Dermis blood vessel endothelial cell (primary cell): ENCODE results near the gene VEZF1. TPM values are rescaled to one million over a fixed set of nuclear protein-coding genes. Genes with fewer than 3 reads are reported as not detected.
A peak's percentile ranks its signal among the peaks of the same experiment; 100 is the strongest.

Experiments used
- DNase-seq: peaks from one replicate; pipeline ENCODE4 v3.0.0; 2010
- total RNA-seq: library from RNA; depleted of rRNA; stranded (reverse); fragments of >200 nt; gene quantifications from 2 replicates; pipeline ENCODE4 v1.2.3, GENCODE V29; 2014

The VEZF1 gene, protein sequence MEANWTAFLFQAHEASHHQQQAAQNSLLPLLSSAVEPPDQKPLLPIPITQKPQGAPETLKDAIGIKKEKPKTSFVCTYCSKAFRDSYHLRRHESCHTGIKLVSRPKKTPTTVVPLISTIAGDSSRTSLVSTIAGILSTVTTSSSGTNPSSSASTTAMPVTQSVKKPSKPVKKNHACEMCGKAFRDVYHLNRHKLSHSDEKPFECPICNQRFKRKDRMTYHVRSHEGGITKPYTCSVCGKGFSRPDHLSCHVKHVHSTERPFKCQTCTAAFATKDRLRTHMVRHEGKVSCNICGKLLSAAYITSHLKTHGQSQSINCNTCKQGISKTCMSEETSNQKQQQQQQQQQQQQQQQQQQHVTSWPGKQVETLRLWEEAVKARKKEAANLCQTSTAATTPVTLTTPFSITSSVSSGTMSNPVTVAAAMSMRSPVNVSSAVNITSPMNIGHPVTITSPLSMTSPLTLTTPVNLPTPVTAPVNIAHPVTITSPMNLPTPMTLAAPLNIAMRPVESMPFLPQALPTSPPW
- total RNA-seq: 30.8 and 36.4 TPM in 2 replicates

DNA sequence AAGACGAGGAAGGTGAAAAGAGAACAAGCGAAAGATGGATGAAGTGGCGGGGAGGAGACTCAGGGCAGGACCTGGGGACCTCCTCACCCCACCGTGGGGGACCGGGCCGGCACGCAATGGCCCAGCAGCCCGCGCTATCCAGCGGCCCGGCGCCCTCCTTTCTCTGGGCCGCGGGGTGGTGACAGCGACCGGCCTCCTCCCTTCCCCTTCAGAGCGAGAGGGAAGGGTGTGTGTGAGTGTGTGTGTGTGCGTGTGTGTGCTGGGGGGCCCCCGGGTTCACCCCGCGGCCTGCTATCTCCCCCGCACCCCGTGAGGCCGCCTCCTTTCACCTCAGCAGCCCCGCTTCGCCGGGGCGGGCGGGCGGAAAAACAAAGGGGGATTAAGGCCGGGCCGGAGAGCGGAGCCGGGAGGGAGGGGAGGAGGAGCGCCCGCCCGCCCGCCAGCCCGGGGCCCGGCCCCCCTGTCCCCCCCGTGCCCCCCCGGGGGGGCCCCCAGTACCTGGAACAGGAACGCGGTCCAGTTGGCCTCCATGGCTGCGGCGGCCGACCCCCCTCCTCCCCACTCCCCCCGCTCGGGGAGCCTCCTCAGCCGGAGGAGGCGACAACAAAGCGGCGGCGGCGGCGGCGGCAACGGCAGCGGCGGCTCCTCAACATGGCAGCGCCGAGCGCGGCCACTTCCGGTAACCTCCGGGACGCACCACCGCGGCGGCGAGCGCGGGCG is at the start of gene VEZF1:
TSS of gene VEZF1 (minus strand) at position 674 of the 720 bp plus-strand sequence. CDS start at position 531, 143 bp downstream.
- DNase-seq: peak; percentile 76

DNA sequence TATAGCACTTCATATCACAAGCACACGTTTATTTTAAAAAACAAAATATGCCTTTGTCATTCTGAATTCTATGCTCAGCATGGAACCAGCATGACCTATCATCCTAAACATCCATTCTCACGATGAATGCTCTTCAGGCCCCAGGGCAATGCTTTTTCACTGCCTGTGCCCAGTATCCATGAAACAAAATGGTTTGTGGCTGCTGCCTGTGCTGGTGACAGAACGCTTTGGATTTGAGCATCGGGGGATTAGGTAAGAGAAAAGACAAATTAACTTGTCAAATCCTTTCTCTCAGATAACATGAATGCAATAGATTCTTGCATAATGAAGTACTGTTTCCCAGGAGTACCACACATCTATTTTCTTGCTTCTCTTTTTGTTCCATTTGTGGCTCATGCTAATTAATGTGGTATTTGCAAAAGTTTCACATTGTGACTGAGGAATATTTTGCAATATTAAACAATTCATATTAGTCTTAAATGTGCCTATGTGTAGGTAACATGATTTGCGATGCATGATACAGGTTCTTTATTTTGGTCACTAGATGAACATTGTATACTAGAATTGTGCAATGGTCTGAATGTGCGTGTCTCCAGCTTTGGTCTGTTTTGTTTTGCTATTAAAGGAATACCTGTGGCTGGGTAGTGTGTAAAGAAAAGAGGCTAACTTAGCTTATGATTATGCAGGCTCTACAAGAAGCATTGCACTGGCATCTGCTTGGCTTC is 44.8 kb upstream of the VEZF1 start:
- DNase-seq: no peak

DNA sequence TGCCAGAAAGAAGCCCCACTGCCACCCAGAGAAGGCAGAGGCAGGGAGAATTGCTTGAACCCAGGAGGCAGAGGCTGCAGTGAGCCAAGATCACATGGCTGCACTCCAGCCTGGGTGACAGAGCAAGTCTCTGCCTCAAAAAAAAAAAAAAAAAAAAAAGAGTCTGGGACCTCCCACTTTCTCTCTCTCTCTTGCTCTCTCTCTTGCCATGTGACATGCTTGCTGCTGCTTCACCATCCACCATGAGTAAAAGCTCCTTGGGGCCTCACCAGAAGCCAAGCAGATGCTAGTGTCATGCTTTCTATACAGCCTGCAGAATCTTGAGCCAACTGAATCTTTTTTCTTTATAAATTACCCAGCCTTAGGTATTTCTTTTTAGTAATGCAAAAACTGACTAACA is 40.5 kb upstream of the VEZF1 start:
- DNase-seq: no peak

DNA sequence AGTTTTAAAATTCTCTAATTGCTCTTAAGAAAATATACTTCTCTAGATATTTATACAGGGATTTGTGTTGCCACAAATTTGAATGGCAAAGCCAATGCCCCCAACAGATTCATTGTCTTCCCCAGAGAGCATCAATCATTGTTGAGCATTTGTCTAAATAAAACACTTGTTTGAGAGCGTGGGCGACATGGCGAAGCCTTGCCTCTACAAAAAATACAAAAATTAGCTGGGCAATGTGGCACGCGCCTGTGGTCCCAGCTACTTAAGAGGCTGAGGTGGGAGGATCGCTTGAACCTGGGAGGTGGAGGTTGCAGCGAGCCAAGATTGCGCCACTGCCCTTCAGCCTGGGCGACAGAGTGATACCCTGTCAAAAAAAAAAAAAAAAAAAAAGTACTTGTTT is 32.3 kb upstream of the VEZF1 start:
- DNase-seq: no peak

DNA sequence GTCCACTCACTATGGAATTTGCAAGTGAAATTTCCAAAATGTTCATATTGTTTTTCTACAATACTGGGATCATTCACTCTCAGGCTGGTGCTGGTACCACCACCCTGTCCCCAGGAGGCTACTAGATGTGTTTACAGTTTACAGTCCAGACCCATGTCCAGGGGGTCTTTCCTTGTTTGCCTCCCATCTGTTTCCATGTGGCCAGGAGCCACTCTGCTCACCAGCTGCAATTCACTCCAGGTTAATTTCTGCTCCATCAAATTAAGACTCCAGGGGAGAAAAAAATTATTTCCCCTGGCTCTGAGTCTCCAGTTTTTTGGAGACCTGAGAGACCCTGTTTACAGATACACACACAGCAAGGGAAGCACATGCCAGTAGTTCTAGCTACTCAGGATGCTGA is 31.5 kb upstream of the VEZF1 start:
- no peak for DNase-seq

DNA sequence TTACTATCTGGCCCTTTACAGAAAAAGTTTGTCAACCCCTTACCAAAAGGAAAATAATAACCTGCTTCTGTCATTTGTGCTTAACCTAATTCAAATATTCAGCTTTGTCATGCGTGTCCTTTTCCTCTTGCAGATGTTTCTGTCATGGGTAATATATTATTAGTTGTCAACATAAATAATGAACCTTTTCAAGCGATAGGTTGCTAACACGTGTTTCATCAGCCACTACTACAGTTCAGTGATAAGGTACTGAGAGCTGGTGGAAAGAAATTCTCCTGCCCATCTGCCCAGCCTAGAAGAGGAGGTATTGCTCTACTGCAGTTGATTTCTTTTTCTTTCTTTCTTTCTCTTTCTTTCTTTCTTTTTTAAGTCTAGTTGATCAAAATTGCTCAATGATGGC is 31.0 kb upstream of the VEZF1 start:
- DNase-seq: no peak

DNA sequence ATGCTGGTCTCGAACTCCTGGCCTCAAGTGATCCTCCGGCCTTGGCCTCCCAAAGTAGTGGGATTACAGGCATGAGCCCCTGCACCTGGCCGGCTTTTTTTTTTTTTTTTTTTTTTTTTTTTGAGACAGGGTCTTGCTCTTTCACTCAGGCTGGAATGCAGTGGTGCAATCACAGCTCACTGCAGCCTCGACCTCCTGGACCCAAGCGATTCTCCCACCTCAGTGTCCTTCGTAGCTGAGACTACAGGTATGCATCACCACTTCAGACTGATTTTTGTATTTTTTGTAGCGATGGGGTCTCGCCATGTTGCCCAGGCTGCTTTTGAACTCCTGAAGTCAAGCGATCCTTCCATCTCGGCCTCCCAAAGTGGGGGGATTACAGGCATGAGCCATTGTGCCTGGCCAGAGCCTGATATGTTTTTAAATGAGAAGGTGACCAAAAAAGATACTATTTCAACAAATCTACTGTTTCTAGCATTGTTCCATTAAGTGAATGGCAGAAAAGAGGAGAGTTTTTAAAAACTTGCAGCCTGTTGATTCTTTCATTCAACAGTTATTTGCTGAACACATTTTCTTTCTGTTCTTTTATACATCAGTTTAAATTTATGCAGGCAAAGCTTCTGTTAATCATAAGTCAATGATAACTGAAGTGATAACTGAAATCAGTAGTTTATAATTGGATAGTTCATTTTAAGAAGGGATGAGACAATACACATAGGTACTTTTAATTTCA is 22.2 kb upstream of the VEZF1 start:
- no peak for DNase-seq

DNA sequence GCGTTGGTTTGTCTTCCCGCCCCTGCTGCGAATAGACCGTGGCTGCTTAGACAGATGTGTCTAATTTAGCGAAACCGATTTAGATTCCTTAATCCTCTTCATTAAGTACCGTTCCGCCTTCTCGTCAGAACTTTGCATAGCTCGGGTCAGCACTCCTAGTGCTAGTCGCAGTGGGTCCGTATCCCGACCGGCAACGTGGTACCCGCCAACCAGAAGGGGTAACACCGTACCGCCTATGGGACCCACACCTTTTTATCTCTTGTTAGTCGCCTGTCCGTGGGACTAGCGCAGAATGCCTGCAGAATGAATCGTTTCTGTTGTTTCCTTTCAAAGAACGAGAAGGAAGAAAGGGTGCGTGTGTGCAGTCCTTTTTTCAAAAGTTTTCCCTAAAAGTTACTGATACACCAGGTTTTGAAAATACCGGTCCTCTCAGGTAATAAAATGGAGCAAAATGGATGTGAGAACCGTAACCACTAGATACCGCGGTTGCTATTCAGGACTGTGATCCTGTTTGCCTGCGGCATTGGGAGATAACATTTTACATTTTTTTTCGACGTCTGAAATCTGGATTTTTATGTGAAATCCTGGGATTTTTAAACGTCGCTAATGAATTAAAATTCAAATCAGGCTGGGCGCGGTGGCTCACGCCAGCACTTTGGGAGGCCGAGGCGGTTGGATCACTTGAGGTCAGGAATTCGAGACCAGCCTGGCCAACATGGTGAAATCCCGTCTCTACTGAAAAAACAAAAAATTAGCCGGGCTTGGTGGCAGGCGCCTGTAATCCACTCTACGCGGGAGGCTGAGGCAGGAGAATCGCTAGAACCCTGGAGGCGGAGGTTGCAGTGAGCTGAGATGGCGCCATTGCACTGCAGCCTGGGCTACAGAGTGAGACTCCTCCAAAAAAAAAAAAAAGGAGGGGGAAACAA is 20.0 kb upstream of the VEZF1 start:
- DNase-seq: no peak

DNA sequence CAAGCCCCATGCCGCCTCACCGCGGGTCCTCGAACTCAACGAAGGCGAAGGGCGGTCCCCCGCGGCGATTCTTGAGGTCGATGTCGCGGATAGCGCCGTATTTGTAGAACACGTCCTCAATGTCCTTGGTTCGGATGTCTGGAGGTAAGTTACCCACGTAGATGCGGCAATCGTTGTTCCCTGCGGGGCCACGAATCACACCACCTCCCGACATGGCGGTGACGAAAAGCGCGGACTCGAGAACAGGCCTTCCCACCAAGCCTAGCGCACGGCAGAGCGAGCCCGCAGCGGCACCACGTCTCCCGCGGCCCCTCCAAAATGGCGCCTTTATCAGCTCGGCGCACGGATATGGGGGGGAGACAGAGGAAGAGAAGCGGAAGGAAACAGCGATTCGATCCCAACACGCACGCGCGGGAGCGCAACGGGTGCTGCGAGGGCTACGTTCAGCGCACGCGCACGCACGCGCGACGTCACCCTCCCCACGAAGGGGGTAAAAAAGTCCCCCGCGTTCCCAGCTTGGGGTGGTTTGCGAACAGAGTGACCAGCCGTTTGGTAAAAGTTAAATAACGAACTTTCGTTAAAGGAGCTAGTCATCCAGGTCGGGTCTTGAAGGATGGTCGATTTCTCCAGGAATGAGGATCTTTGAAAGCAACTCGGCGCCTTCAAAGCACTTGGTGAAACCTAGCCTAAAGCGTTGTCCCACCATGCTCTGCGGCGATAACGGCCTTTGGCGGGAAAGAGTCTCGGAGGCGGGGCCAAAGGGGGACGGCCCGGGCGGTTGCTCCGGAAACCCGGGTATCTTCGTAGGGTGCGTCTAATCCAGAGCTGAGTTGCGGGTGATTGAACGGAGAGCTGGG is 19.1 kb upstream of the VEZF1 start, which contains the start of gene SRSF1:
TSS of gene SRSF1 (minus strand) at position 323 of the 857 bp plus-strand sequence. CDS start at position 214, 109 bp downstream.
- DNase-seq: peak; percentile 99

DNA sequence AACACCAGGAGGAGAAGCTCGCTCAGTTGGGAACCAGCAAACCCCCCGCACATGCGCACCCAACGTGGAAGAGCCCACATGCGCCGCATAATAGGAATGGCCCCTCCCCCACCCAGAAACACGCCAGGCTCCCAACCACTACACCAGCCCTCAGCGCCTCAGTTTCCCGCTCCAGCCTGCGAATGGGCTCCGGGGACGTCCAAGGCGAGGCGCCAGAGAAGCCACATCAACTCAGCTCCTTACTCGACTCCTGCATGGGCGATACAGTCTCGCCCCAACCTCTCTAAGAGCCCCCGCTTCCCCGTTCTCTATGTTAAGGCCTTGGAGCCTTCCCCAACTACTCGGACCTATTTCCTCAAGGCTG is 18.5 kb upstream of the VEZF1 start:
- DNase-seq: peak; percentile 82

DNA sequence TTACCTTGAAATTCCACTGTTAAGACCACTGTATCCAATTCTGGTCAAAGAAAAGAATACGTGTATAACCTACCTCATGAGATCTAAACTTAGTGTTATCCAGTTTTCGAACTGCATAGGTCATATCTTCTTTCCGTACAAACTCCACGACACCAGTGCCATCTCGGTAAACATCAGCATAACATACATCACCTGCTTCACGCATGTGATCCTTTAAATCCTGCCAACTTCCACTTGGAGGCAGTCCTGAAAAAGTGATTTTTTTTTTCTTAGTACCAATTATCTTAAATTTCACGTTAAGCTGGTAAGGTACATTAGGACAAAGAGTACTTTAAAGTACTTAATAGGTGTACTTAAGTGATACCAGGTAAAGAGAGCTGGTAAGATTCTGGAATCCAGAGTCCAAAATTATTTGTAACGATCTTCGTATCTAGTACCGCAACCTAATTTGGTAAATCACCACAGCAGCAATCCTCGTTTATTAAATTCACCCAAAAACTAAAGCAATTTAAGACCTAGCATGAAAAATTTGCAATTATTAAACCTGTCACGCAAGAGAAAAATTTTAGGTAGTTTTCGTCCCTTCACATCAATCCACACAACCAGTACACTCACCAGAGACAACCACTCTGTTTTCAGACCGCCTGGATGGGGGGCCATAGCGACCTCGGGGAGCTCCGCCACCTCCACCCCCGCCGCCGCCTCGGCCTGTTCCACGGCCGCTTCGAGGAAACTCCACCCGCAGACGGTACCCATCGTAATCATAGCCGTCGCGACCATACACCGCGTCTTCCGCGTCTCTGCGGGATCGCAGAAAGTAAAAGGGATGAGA is 17.9 kb upstream of the VEZF1 start:
- no peak for DNase-seq

DNA sequence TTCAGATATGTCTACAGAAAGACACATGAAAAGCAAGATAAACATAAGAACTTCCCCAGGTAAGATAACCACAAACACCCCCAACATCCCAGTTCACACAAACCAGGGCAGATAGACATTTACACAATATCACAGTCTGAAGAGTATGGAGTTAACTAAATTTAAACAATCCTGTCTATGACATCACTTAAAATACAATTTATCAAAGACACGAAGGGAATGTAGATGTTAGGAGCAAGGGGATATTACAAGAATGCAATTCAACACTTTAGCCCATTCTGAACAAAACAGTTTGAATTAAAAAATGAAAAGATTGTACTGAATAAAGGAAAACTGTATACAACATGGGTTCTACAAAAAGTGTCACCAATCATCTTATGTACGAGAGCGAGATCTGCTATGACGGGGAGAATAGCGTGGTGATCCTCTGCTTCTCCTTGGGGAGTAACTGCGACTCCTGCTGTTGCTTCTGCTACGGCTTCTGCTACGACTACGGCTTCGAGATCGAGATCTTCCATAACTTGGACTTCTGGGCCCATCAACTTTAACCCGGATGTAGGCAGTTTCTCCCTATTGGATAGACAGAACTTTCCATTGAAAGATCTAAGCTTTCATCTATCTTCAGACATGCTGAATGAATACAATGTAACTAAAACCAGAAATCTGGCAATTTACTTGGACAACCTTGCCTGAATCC is 17.1 kb upstream of the VEZF1 start:
- no peak for DNase-seq

DNA sequence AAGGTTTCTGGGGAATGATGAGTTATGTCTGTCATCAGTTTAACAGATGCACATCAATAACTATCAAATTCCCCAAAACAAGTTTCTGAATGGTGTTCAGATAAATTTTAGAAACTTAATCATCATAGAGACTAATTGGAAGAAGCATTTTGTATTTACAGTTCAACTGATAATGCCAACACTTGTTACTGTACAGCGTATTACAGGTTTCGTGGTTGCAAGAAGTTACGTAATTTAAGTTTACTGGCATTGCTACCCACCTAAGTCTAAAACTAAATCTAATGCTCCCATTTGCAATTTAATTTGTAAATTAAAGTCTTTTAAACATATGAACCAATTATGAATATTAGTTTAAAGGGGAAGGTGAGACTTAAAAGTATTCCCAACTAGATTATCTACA is 16.0 kb upstream of the VEZF1 start:
- DNase-seq: no peak

DNA sequence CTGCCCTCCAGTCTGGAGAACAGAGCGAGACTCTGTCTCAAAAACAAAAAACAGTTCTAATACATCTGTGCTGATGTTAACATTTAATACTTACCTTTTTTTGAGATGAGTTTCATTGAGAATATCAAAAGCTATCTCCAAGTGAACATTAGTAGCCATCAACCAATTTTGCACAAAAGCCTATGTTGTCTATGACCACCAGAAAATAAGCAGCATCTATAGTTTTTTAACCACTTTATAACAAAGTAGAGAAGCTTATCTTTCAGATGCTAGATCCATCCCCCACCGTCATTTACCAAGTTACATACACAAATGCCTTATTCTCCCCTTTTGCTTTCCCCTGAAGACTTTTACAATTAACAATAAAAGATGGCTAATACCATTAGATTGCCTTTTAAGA is 14.9 kb upstream of the VEZF1 start:
- DNase-seq: no peak

DNA sequence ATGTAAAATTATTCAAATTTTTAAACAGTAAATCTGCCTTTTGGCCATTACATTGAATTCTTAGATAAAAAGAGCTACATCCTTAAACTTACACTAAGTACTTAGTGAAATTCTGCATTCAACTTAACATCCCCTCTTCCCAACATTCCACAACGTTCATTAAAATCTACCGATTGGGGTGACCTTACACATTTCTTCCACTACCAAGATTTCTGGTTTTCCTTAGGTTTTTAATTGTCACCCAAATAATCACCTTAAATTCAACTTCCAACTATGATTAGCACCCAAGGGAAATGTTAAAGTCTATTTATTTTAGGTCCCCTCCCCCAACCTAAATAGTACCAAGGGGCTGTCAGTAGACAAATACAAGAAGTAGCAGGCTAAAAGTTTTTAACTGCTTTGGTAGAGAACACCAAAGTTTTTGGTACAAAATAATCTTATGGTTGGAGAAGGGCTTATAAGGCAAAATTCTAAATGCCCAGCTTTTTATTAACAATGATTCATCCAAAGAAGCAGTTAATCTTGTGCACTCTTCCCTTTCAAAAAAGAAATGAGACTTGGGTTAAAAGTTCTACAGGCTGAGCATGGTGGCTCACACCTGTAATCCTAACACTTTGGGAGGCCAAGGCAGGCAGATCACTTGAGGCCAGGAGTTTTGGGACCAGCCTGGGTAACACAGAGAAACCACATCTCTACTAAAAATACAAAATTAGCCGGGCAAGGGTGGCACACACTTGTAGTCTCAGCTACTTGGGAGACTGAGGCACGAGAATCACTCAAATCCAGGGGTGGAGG is 14.3 kb upstream of the VEZF1 start:
- DNase-seq: no peak

DNA sequence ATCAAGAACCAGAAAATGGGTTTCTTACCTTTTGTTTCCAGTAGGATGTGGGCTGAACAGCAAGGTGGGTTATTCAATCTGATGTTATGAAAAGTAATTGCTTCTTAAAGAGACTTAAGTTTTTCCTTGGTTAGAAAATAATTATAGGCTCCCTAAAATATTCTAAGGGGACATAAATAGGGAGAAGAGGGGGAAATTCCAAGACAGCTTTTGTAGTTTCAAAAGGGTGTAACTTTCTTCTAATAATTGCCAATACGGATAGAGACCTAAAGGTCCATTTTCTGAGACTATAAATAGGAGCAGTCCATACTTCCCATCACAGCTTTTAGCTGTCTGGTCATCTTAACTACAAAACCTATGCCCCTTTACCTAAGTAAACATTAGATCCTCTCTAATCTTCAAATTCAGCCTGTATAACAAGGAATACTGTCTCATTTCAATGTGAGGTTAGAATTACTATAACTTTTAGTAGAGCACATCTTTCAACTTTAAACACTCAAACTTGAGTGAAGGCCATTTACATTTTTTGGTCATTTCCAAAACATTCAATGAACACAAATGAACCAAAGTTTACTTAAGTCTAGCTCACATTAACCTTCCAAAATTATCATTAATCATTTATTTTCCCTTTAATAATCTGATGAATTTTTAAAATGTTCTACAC is 13.5 kb upstream of the VEZF1 start:
- DNase-seq: no peak

DNA sequence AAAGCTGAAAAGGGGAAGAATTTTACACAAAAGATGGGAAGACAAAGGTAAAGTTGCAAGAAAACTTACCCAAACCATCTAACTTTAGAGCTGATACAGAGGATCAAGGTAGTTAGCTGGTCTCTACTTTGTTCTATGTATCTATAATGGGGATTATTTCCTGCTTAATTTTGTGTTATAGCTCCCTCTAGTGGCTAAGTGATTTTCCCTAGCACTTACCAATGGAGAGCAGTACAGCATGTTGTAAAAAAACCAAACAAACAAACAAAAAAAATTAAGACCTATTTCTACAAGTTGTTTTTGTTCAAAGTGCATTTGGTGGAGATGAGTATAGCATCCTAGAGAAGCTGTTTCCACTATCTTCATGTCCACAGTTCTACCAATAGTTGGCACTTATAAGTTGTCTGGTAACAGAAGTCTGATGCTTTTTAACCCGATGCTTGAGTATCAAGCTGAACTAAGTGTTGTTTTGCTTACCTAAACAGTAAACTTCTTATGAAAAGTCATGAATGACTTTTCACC is 11.5 kb upstream of the VEZF1 start:
- peak; percentile 87 for DNase-seq
